Measurements from ENCODE around the gene MEX3D.

GRCh38 chr19:1510807-1511206 is 57.3 kb downstream of the MEX3D start:
- no peak for TF ChIP-seq CTCF (IDR thresholded peaks at IDR 0.05)
- TF ChIP-seq POLR2A (IDR thresholded peaks at IDR 0.05) = no peak
- TF ChIP-seq POLR2AphosphoS5 (IDR thresholded peaks at IDR 0.05; ENCODE audit: insufficient read depth in 1 of 2, low read depth in 1 of 2) = no peak

Data from vagina (tissue), 2 donors.